Prostate gland (tissue), 2 donors: ENCODE results near the gene NAT14. TPM values are rescaled to one million over a fixed set of nuclear protein-coding genes. Genes with fewer than 3 reads are reported as not detected.

Source experiments
- DNase-seq: peaks from one replicate; pipeline ENCODE4 v3.0.0-alpha.2; 2019; ENCODE audit warnings: low spot score
- H3K27ac ChIP-seq, 2 donors: fragments of 200-600 bp; sonication (generic); 2 replicates each; pipeline ENCODE4 v1.5.1; 2017 to 2019
- H3K27me3 ChIP-seq: fragments of 200-600 bp; sonication (generic); replicated peaks from 2 replicates; pipeline ENCODE4 v1.5.1; 2019; ENCODE audit not compliant: insufficient read depth
- H3K36me3 ChIP-seq, 2 donors: fragments of 200-600 bp; sonication (generic); 1 replicate in 1 of 2; 2 replicates in 1 of 2; pipeline versions ENCODE4 v1.5.1 to v1.8.1; 2017 to 2019
- H3K4me1 ChIP-seq: fragments of 200-600 bp; sonication (generic); replicated peaks from 2 replicates; pipeline ENCODE4 v1.5.1; 2019
- H3K4me3 ChIP-seq, 2 donors: fragments of 200-600 bp; sonication (generic); 2 replicates each; pipeline ENCODE4 v1.5.1; 2017 to 2019
- H3K9me3 ChIP-seq: fragments of 200-600 bp; sonication (generic); 2 replicates; pipeline ENCODE4 v1.5.1; 2017
- POLR2A ChIP-seq: fragments of 450-650 bp; IDR thresholded peaks from one replicate; pipeline ENCODE4 v1.6.1; 2016; ENCODE audit warnings: antibody characterized with exemption, mild to moderate bottlenecking
- POLR2AphosphoS5 ChIP-seq: sonication (generic); formaldehyde crosslinking; IDR thresholded peaks from one replicate; pipeline ENCODE4 v1.6.1; 2017; ENCODE audit warnings: antibody characterized with exemption
- WGBS: methylation state at CpG from one replicate; pipeline ENCODE4 v1.1.5; 2018; 5-methylcytosine and 5-hydroxymethylcytosine counted together
- intact Hi-C: fragments of 100-400 bp; cut with DNase I; formaldehyde crosslinking; loops from one replicate; pipeline ENCODE4 v1.14.2; 2022
- total RNA-seq, 2 donors: library from RNA; depleted of rRNA; stranded (reverse); fragments of >200 nt; gene quantifications; one replicate each; pipeline ENCODE4 v1.1.0, GENCODE V29; 2016
- TF ChIP-seq, protein P1 (sequence below), 4 experiments: fragments of 200-600 bp in 2 of 4; fragments of 450-650 bp in 2 of 4; sonication (generic) in 2 of 4; IDR thresholded peaks; 1 replicate in 3 of 4; 2 replicates in 1 of 4; pipeline ENCODE4 v1.5.1; 2016 to 2019; ENCODE audit warnings: antibody characterized with exemption in 4 of 4, mild to moderate bottlenecking in 2 of 4, moderate library complexity in 2 of 4

NAT14 gene
- total RNA-seq, 2 donors from 2014 or later = 10.8 to 19.8 TPM

DNA sequence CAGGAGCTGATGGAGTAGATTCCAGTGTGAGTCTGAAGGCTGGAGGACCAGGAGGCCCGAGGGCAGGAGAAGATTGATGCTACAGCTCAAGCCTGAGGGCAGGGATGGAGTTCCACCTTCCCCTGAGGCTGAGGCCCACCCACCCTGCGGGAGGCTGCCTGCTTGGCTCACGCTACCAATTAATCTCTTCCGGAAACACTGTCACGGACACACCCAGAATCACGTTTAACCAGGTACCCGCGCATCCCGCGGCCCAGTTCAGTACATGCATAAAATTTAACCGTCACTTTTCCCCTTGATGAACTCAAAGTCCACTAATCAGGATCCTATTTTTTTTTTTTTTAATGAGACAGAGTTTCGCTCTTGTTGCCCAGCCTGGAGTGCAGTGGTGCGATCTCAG lies 13.7 kb upstream of the NAT14 start:
- WGBS = 59% methylated on average over 13 of the region's 13 CpGs
- Histone ChIP-seq H3K9me3 (no peaks in the 10 kb centered on the region), H3K4me3 (no peak overlapping the region), H3K36me3 (no peaks in the 10 kb centered on the region), H3K27ac (no peak overlapping the region), H3K27me3 (no peaks in the 10 kb centered on the region), H3K4me1 (no peaks in the 10 kb centered on the region)
- intact Hi-C loops = no loop called here
- no peak for DNase-seq
- TF ChIP-seq, protein P1, sequence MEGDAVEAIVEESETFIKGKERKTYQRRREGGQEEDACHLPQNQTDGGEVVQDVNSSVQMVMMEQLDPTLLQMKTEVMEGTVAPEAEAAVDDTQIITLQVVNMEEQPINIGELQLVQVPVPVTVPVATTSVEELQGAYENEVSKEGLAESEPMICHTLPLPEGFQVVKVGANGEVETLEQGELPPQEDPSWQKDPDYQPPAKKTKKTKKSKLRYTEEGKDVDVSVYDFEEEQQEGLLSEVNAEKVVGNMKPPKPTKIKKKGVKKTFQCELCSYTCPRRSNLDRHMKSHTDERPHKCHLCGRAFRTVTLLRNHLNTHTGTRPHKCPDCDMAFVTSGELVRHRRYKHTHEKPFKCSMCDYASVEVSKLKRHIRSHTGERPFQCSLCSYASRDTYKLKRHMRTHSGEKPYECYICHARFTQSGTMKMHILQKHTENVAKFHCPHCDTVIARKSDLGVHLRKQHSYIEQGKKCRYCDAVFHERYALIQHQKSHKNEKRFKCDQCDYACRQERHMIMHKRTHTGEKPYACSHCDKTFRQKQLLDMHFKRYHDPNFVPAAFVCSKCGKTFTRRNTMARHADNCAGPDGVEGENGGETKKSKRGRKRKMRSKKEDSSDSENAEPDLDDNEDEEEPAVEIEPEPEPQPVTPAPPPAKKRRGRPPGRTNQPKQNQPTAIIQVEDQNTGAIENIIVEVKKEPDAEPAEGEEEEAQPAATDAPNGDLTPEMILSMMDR (IDR thresholded peaks at IDR 0.05) = no peak
- TF ChIP-seq POLR2A = no peak
- no peak for TF ChIP-seq POLR2AphosphoS5

DNA sequence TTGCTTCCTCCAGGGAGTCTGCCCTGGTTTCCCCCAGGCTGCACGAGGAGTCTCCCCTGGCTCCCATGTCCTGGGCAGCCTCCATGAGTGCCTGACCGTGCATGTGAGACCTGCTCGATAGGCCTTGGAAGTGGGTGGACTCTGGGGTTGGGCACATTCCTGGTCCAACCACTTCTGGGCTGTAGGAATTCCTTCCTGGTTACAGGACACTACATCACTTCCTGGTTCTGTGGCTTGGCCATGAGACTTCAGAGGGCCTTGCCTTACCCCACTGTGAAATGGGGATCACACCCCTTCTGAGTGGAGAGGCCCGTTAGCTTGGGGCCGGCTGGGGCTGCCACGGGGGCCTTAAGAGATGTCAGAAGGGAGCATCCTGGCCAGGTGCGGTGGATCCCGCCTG lies 12.5 kb upstream of the NAT14 start:
- no peak overlapping the region for H3K4me3 ChIP-seq
- no peak overlapping the region for H3K27ac ChIP-seq
- no peak for DNase-seq
- intact Hi-C loops = no loop called here
- H3K36me3 ChIP-seq = no peaks in the 10 kb centered on the region
- H3K4me1 ChIP-seq = no peaks in the 10 kb centered on the region
- no peaks in the 10 kb centered on the region for H3K9me3 ChIP-seq
- WGBS = 63% methylated on average over 6 of the region's 8 CpGs
- no peak for TF ChIP-seq POLR2AphosphoS5
- TF ChIP-seq, protein P1 (IDR thresholded peaks at IDR 0.05) = no peak
- no peak for TF ChIP-seq POLR2A
- H3K27me3 ChIP-seq = no peaks in the 10 kb centered on the region

DNA sequence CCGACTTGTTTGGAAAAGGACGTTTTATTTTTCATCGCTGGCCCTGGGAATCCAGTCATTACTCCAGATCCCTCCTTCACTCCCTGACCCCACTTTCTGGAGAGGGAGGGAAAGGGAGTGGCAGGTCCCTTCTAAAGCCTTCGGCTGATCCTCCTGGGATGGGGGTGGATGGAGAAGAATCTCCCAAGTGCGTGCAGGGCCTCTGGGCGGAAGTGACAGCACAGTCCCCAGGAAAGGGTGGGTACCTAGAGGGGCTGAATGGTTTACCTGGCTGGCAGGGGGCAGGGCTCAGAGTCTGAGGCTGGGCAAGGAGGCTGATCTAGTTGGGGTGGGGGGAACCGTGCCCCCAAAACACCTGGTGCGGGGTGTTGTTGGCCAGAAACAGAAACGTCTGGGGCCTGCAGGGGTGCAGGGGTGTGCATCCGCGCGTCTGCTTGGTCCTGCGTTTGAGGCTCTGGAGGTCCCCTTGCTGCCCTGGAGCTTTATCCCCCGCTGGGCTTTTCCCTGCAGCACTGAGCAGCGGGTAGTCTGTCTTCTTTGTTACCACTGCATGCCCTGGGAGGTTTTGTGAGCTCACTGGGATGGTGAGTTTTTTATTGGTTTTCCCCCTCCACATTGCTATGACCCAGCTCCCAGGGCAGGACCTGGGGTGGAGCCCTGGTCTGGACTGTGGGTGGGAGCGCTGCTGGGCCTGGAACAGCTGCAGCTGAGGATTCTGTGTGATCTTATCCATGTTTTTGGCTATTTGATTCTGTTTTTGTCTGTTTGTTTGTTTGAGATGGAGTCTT lies 11.6 kb upstream of the NAT14 start:
- DNase-seq = no peak
- no peaks in the 10 kb centered on the region for H3K4me1 ChIP-seq
- H3K36me3 ChIP-seq = no peaks in the 10 kb centered on the region
- no peaks in the 10 kb centered on the region for H3K27me3 ChIP-seq
- intact Hi-C loops = no loop called here
- WGBS = 59% methylated on average over 15 of the region's 16 CpGs
- H3K27ac ChIP-seq = no peak overlapping the region
- TF ChIP-seq, protein P1 (IDR thresholded peaks at IDR 0.05) = no peak
- TF ChIP-seq POLR2AphosphoS5 (no peak), POLR2A (no peak)
- no peaks in the 10 kb centered on the region for H3K9me3 ChIP-seq
- H3K4me3 ChIP-seq = no peak overlapping the region

DNA sequence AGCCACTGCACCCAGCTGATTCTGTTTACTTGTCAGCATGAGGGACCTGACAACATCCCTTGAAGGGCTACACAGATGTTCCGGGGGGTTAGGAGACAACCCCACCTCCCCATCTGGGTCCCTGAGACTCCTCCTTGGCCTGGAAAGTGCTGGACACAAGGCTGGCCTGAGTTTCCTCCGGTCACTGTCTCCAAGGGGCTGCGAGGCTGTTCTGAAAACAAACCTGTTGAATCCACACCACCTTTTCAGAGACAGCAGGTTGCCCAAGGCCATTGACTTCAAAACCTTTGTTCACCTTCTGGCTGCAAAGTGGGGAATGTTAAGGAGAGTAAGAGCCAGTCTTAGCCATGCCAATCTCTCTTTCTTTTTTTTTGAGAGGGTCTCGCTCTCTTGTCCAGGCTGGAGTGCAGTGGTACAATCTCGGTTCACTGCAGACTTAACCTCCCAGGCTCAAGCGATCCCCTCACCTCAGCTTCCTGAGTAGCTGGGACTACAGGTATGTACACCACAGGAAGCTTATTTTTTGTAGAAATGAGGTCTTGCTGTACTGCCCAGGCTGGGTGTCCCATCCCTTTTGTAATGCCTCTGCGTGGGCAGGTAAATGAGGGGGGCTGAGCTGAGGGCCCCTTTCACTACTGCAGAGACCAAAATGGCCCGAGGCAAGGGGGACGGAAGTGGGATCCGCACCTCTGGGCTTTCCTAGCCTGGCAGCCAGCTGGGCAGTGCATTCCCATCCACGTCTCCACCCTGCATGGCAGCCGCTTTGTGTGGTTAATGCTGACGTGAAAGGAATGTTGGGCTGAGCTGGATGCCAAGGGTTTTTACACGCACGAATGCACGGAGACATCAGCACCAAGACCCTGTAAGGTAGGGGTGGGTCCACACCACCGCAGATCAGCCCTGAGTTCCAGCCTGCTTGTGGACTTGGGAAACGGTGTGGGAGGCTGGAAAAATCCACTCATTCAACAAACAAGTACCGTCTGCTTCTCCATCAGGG lies 10.4 kb upstream of the NAT14 start:
- no peaks in the 10 kb centered on the region for H3K4me1 ChIP-seq
- intact Hi-C loops = no loop called here
- TF ChIP-seq, protein P1 (IDR thresholded peaks at IDR 0.05) = no peak
- TF ChIP-seq POLR2AphosphoS5 (no peak), POLR2A (no peak)
- H3K36me3 ChIP-seq = no peaks in the 10 kb centered on the region
- DNase-seq = no peak
- H3K27ac ChIP-seq = no peak overlapping the region
- WGBS = 71% methylated on average over 19 of the region's 19 CpGs
- no peaks in the 10 kb centered on the region for H3K27me3 ChIP-seq
- H3K9me3 ChIP-seq = no peaks in the 10 kb centered on the region
- H3K4me3 ChIP-seq = no peak overlapping the region
